Tibial nerve (tissue), 4 donors: ENCODE measurements around the gene FHL1.

ENCODE experiments used
- EP300 ChIP-seq, 2 donors: sonication (generic); formaldehyde crosslinking; IDR thresholded peaks; one replicate each; pipeline ENCODE4 v1.6.1; 2017; ENCODE audit warnings: antibody characterized with exemption in 2 of 2, mild to moderate bottlenecking in 1 of 2
- POLR2A ChIP-seq, 2 donors: fragments of 450-650 bp; IDR thresholded peaks; one replicate each; pipeline ENCODE4 v1.6.1; 2017; ENCODE audit warnings: antibody characterized with exemption in 2 of 2, mild to moderate bottlenecking in 2 of 2, moderate library complexity in 2 of 2
- TF ChIP-seq, protein P1 (sequence below), 5 experiments: fragments of 200-600 bp in 3 of 5; fragments of 450-650 bp in 2 of 5; sonication (generic) in 3 of 5; IDR thresholded peaks; one replicate each; pipeline ENCODE4 v1.5.1; 2016 to 2019; ENCODE audit warnings: antibody characterized with exemption in 5 of 5, mild to moderate bottlenecking in 3 of 5, moderate library complexity in 2 of 5

- TF ChIP-seq, protein P1, sequence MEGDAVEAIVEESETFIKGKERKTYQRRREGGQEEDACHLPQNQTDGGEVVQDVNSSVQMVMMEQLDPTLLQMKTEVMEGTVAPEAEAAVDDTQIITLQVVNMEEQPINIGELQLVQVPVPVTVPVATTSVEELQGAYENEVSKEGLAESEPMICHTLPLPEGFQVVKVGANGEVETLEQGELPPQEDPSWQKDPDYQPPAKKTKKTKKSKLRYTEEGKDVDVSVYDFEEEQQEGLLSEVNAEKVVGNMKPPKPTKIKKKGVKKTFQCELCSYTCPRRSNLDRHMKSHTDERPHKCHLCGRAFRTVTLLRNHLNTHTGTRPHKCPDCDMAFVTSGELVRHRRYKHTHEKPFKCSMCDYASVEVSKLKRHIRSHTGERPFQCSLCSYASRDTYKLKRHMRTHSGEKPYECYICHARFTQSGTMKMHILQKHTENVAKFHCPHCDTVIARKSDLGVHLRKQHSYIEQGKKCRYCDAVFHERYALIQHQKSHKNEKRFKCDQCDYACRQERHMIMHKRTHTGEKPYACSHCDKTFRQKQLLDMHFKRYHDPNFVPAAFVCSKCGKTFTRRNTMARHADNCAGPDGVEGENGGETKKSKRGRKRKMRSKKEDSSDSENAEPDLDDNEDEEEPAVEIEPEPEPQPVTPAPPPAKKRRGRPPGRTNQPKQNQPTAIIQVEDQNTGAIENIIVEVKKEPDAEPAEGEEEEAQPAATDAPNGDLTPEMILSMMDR (IDR thresholded peaks at IDR 0.05): no peak
- TF ChIP-seq POLR2A (IDR thresholded peaks at IDR 0.05) (no peak), EP300 (IDR thresholded peaks at IDR 0.05) (no peak)
Measured at GRCh38 chrX:136183917-136184316, 36.6 kb downstream of the FHL1 start.
